ENCODE measurements around the gene MUL1.

GRCh38 chr1:20483833-20484518, 24.0 kb downstream of the MUL1 start:
- TF ChIP-seq CTCF (IDR thresholded peaks at IDR 0.05; ENCODE audit: low read length), result no peak
- TF ChIP-seq EZH2 (optimal IDR thresholded peaks at IDR 0.05; ENCODE audit: low read depth, low read length), result no peak
- no peak for TF ChIP-seq EZH2phosphoT487 (IDR thresholded peaks at IDR 0.05; ENCODE audit: low read length)
